Measurements from ENCODE around the gene DIPK1A.

- TF ChIP-seq CTCF (IDR thresholded peaks at IDR 0.05) (no peak), EZH2 (IDR thresholded peaks at IDR 0.05) (no peak), EZH2phosphoT487 (IDR thresholded peaks at IDR 0.05) (no peak)
These were observed 8.3 kb upstream of the DIPK1A start for GRCh38 chr1:92969517-92969916.

Measured in neural progenitor cell (in vitro differentiated cells).